ENCODE measurements around the gene GPX3. TPM values are rescaled to one million over a fixed set of nuclear protein-coding genes. Genes with fewer than 3 reads are reported as not detected.

GPX3 gene
- total and polyA plus RNA-seq, 10 of the 15 experiments (the other 5 are each of a cell fraction or from before 2014, with no cell fraction given) = 0.04 to 1.0 (median 0.15) TPM; not detected in 3

GRCh38 chr5:151071021-151071420, 50.6 kb downstream of the GPX3 start (continued):
- no peak for TF ChIP-seq CEBPB (IDR thresholded peaks at IDR 0.05; ENCODE audit: borderline replicate concordance in 1 of 2, low read depth in 2 of 2, low read length in 2 of 2)
- TF ChIP-seq NRF1 (conservative IDR thresholded peaks at IDR 0.05; ENCODE audit: low read depth, low read length) = no peak
- no peak for TF ChIP-seq GATAD2B (conservative IDR thresholded peaks at IDR 0.05; ENCODE audit: low read depth)

- 0 out of 2 replicates have a peak overlapping the region, but pooled peaks have one; percentile 19 for H3K9ac ChIP-seq (ENCODE audit: control insufficient read depth, insufficient read depth, low read length)
- H3K4me1 ChIP-seq (ENCODE audit: control insufficient read depth, insufficient read depth, low read length) = peaks cover 70% of the 10 kb centered on the region
- 53% methylated on average over 10 of the region's 10 CpGs for WGBS (ENCODE audit: insufficient coverage, insufficient replicate concordance, low lambda C conversion rate, missing lambda C conversion rate)
- peaks cover 46% of the 10 kb centered on the region for H4K20me1 ChIP-seq (ENCODE audit: control insufficient read depth, insufficient read depth)
- FAIRE-seq (no peak), ATAC-seq (no peak), DNase-seq (ENCODE audit: low read depth, low spot score) (no peak)
- ChIA-PET CTCF (interaction anchor here (1.0 to 5.0 kb wide), 7 partner anchors 9 to 93 kb away, joined by 3 to 49 read pairs (median 4); partner anchors contain the start of gene TNIP1), POLR2A (interaction anchor here (0.6 to 4.6 kb wide), 7 partner anchors 10 to 75 kb away, joined by 3 to 20 read pairs (median 4); no protein-coding TSS in a partner anchor), RAD21 (ENCODE audit: unreplicated experiment) (interaction anchor here (0.8 to 1.7 kb wide), 5 partner anchors 12 to 44 kb away, joined by 3 to 5 read pairs (median 3); no protein-coding TSS in a partner anchor), SMC1A (ENCODE audit: uncharacterized antibody, unreplicated experiment) (interaction anchor here (0.7 to 10.8 kb wide), 11 partner anchors 10 to 93 kb away, joined by 3 to 97 read pairs (median 5); no protein-coding TSS in a partner anchor)
- no peaks in the 10 kb centered on the region for H3K27me3 ChIP-seq (replicated peaks in 1 of 2; ENCODE audit: control insufficient read depth in 2 of 2, insufficient read depth in 2 of 2, low read length in 1 of 2)
- no peak overlapping the region for H3K27ac ChIP-seq (ENCODE audit: control insufficient read depth, insufficient read depth)
- in situ Hi-C loops (cut with MboI) (no loop called here), intact Hi-C loops (cut with micrococcal nuclease; ENCODE audit: unreplicated experiment) (no loop called here)
- H3K9me3 ChIP-seq (replicated peaks; ENCODE audit: control insufficient read depth, insufficient read depth, low read length) = no peaks in the 10 kb centered on the region; the same call in 2 of the 3 replicates
- no peak overlapping the region for H3K4me3 ChIP-seq
- peaks cover 99% of the 10 kb centered on the region for H3K79me2 ChIP-seq (ENCODE audit: control insufficient read depth, insufficient read depth, low read length)
- TF ChIP-seq TCF7 (IDR thresholded peaks at IDR 0.05; ENCODE audit: borderline replicate concordance) = no peak
- no peak for TF ChIP-seq IKZF1 (conservative IDR thresholded peaks at IDR 0.05)
- no peak for TF ChIP-seq NBN (IDR thresholded peaks at IDR 0.05)
- no peak for TF ChIP-seq MAX (IDR thresholded peaks at IDR 0.05; ENCODE audit: low read depth, low read length)
- TF ChIP-seq KDM1A (IDR thresholded peaks at IDR 0.05; ENCODE audit: borderline replicate concordance) = no peak
- TF ChIP-seq GABPA (IDR thresholded peaks at IDR 0.05; ENCODE audit: low read depth) = no peak
- no peak for TF ChIP-seq CEBPB (IDR thresholded peaks at IDR 0.05; ENCODE audit: borderline replicate concordance in 1 of 2, low read depth in 2 of 2, low read length in 2 of 2)
- no peak for TF ChIP-seq FOS (IDR thresholded peaks at IDR 0.05; ENCODE audit: borderline replicate concordance, extremely low read depth, insufficient read length)
- H3K36me3 ChIP-seq (ENCODE audit: control insufficient read depth in 2 of 2, insufficient read depth in 2 of 2, low read length in 1 of 2) = peaks cover 30 to 61% of the 10 kb centered on the region in 2 experiments
- no peak overlapping the region for H2AFZ ChIP-seq (ENCODE audit: control insufficient read depth, low read depth, low read length)
- peak overlapping the region; percentile 19; the same call in 1 of the 2 replicates for H3K4me2 ChIP-seq (ENCODE audit: control insufficient read depth, insufficient read depth)
- BruUV-seq (replicated peaks) = no TSS peak
These were observed 51.6 kb downstream of the GPX3 start for GRCh38 chr5:151071848-151072629.
